ENCODE data around the gene GAGE12G. TPM values are rescaled to one million over a fixed set of nuclear protein-coding genes. Genes with fewer than 3 reads are reported as not detected.

The GAGE12G gene
- total RNA-seq, 1 experiment from 2014 or later = not detected

DNA sequence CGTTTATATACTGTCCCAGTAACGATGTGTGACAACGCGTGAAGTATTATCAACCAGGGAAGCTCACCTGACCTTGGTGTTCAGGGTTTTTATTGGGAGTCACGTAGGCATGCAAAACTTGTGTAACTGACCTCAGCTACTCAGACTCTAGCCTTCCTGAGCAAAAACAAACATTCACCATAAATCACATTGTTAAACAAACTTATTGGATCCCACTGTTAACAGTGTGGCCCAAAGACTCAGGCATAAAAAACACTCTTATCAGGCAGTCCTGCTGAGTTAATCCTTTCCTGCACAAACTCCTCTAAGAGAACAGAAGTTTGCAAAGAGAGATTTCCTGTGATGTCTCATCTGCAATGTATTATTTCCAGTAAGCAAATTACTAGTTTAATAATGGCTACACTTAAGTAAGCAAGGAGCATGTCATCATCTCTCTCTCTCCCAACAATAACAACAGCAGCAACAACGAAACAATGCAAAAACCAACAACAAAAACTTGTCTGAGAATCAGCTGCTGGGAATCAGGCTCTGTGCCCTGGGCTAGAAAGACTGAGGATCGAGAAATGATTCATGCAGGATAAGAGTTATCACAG is 40.6 kb downstream of the GAGE12G start:
- TF ChIP-seq, protein P1, sequence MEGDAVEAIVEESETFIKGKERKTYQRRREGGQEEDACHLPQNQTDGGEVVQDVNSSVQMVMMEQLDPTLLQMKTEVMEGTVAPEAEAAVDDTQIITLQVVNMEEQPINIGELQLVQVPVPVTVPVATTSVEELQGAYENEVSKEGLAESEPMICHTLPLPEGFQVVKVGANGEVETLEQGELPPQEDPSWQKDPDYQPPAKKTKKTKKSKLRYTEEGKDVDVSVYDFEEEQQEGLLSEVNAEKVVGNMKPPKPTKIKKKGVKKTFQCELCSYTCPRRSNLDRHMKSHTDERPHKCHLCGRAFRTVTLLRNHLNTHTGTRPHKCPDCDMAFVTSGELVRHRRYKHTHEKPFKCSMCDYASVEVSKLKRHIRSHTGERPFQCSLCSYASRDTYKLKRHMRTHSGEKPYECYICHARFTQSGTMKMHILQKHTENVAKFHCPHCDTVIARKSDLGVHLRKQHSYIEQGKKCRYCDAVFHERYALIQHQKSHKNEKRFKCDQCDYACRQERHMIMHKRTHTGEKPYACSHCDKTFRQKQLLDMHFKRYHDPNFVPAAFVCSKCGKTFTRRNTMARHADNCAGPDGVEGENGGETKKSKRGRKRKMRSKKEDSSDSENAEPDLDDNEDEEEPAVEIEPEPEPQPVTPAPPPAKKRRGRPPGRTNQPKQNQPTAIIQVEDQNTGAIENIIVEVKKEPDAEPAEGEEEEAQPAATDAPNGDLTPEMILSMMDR (conservative IDR thresholded peaks at IDR 0.05) = no peak
- TF ChIP-seq EZH2 (IDR thresholded peaks at IDR 0.05; ENCODE audit: low read depth) = no peak
- H2AFZ ChIP-seq = no peak overlapping the region
- H3K4me3 ChIP-seq = no peak overlapping the region
- H3F3A ChIP-seq (ENCODE audit: insufficient read depth, low read depth) = no peaks in the 10 kb centered on the region
- ChIA-PET CTCF (no interaction called here), POLR2A (ENCODE audit: unreplicated experiment) (no interaction called here)
- no peaks in the 10 kb centered on the region for H4K20me1 ChIP-seq (ENCODE audit: insufficient read depth)
- no TSS peak for BruUV-seq (replicated peaks)
- no peaks in the 10 kb centered on the region for H3K79me2 ChIP-seq (ENCODE audit: low read depth)
- H3K27me3 ChIP-seq (ENCODE audit: insufficient read depth, low read depth) = no peaks in the 10 kb centered on the region
- H3K4me2 ChIP-seq = no peak overlapping the region
- no peaks in the 10 kb centered on the region for H3K9me2 ChIP-seq (ENCODE audit: insufficient read depth)
- intact Hi-C loops (cut with micrococcal nuclease; ENCODE audit: unreplicated experiment) = no loop called here
- DNase-seq = no peak
- H3K9me3 ChIP-seq (ENCODE audit: insufficient read depth, low read depth) = no peaks in the 10 kb centered on the region
- no peak overlapping the region for H3K27ac ChIP-seq
- no peaks in the 10 kb centered on the region for H3K4me1 ChIP-seq (replicated peaks; ENCODE audit: insufficient read depth)
- H3K36me3 ChIP-seq (ENCODE audit: low read depth) = no peaks in the 10 kb centered on the region

DNA sequence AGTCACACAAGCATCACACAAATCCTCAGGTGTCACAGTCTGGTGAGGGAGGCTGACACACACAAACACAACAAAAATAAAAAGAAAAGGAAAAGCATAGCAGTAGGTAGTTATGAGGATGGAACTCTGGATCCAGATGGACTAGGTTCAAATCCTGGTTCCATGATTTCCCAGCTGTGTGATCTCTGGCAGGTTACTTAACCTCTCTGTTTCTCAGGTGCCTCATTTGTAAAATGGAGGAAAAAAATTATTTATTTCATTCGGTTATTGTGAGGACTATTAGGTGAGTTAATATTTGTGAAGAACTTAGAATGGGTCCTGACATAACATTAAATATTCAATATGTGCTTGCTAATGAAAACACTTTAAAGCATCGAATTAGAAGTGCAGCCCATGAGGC is 48.4 kb downstream of the GAGE12G start:
- no peak for TF ChIP-seq EZH2 (IDR thresholded peaks at IDR 0.05; ENCODE audit: low read depth)
- TF ChIP-seq, protein P1 (conservative IDR thresholded peaks at IDR 0.05) = no peak
- ChIA-PET CTCF (no interaction called here), POLR2A (ENCODE audit: unreplicated experiment) (no interaction called here)
- H3K4me2 ChIP-seq = no peak overlapping the region
- H3K9me2 ChIP-seq (ENCODE audit: insufficient read depth) = no peaks in the 10 kb centered on the region
- H3K36me3 ChIP-seq (ENCODE audit: low read depth) = no peaks in the 10 kb centered on the region
- intact Hi-C loops (cut with micrococcal nuclease; ENCODE audit: unreplicated experiment) = no loop called here
- DNase-seq = no peak
- H3F3A ChIP-seq (ENCODE audit: insufficient read depth, low read depth) = no peaks in the 10 kb centered on the region
- H4K20me1 ChIP-seq (ENCODE audit: insufficient read depth) = no peaks in the 10 kb centered on the region
- no peak overlapping the region for H2AFZ ChIP-seq
- H3K27me3 ChIP-seq (ENCODE audit: insufficient read depth, low read depth) = no peaks in the 10 kb centered on the region
- no peak overlapping the region for H3K27ac ChIP-seq
- no peaks in the 10 kb centered on the region for H3K9me3 ChIP-seq (ENCODE audit: insufficient read depth, low read depth)
- no peaks in the 10 kb centered on the region for H3K79me2 ChIP-seq (ENCODE audit: low read depth)
- no TSS peak for BruUV-seq (replicated peaks)
- no peaks in the 10 kb centered on the region for H3K4me1 ChIP-seq (replicated peaks; ENCODE audit: insufficient read depth)
- H3K4me3 ChIP-seq = no peak overlapping the region

Other genes with a start within 250 kb of the GAGE12G start
- not detected in 2 replicates for gene GAGE12J, start 248.4 kb upstream of the GAGE12G start, total RNA-seq (2021)
- not detected in 2 replicates for gene GAGE13, start 238.8 kb upstream of the GAGE12G start, total RNA-seq (2021)
- not detected in 2 replicates for gene GAGE12C, start 38.2 kb upstream of the GAGE12G start, total RNA-seq (2021)
- not detected in 2 replicates for gene GAGE12D, start 28.7 kb upstream of the GAGE12G start, total RNA-seq (2021)
- not detected in 2 replicates for gene GAGE12E, start 19.1 kb upstream of the GAGE12G start, total RNA-seq (2021)
- gene GAGE12F, start 9.6 kb upstream of the GAGE12G start, total RNA-seq (2021) = not detected in 2 replicates
- gene GAGE12H, start 9.5 kb downstream of the GAGE12G start, total RNA-seq (2021) = not detected in 2 replicates
- gene GAGE2A, start 19.1 kb downstream of the GAGE12G start, total RNA-seq (2021) = not detected in 2 replicates
- gene GAGE1, start 28.6 kb downstream of the GAGE12G start, total RNA-seq (2021) = not detected in 2 replicates
- gene PAGE1, start 125.6 kb downstream of the GAGE12G start, total RNA-seq (2021) = not detected in 2 replicates